ENCODE results near the gene STBD1. TPM values are rescaled to one million over a fixed set of nuclear protein-coding genes. Genes with fewer than 3 reads are reported as not detected.
A peak's percentile ranks its signal among the peaks of the same experiment; 100 is the strongest.

STBD1 gene
- total and polyA plus RNA-seq, 2 of the 4 experiments (the other 2 are of a cell fraction), result 1.7 to 3.0 TPM

DNA sequence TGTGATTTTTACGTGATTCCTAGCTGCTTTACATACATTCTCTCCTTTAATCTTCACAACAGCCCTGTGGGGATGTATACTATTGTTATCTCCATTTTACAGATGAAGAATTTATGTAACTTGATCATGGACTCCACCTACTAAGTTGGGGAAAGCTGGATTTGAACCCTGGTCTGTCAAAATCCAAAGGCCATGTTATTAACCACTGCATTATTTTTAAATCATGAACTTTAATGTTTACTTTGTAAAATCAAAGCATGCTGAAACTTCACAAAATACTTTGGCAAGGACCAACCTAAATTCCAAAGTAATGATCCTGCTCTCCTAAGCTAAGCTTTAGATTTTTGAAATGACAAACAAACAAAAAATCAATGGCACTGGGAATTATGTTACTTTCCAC is 28.9 kb upstream of the STBD1 start:
- intact Hi-C loops (cut with micrococcal nuclease) (no loop called here), dilution Hi-C loops (cut with HindIII; ENCODE audit: low sequenced_read_pairs, unreplicated experiment) (no loop called here), in situ Hi-C loops (cut with MboI; ENCODE audit: low sequenced_read_pairs) (no loop called here)
- H2AK5ac ChIP-seq (ENCODE audit: low read depth, low read length), result no peak overlapping the region
- no peak overlapping the region for H3K56ac ChIP-seq (ENCODE audit: extremely low read depth, insufficient read depth, low read length)
- BruUV-seq (replicated peaks), result no TSS peak
- no CpG with 5 or more reads among the region's 1 CpG for WGBS, 2 experiments (ENCODE audit: extremely low coverage in 2 of 2, insufficient read length in 1 of 2)
- no peaks in the 10 kb centered on the region for H3K36me3 ChIP-seq (ENCODE audit: control insufficient read depth, insufficient read depth, low read length)
- ChIA-PET POLR2A (ENCODE audit: unreplicated experiment) (no interaction called here), CTCF (interaction anchor here (0.6 kb wide), 1 partner anchor 55 kb away, joined by 4 read pairs; no protein-coding TSS in a partner anchor)
- no peaks in the 10 kb centered on the region for H4K20me1 ChIP-seq (ENCODE audit: insufficient read depth, low read length)
- no peak overlapping the region for H2BK20ac ChIP-seq (ENCODE audit: low read depth, low read length)
- H3K18ac ChIP-seq (ENCODE audit: low read depth, low read length), result no peak overlapping the region
- no peak overlapping the region for H4K5ac ChIP-seq (ENCODE audit: low read depth, low read length)
- H3K27me3 ChIP-seq (ENCODE audit: control insufficient read depth, insufficient read depth, low read length), result peaks cover 32% of the 10 kb centered on the region
- H4K91ac ChIP-seq (ENCODE audit: insufficient read depth, low read depth, low read length), result no peak overlapping the region
- H3K27ac ChIP-seq (ENCODE audit: insufficient read depth, low read length), result no peak overlapping the region
- no peak overlapping the region for H3K9ac ChIP-seq (ENCODE audit: low read depth, low read length)
- no peak overlapping the region for H3K14ac ChIP-seq (replicated peaks; ENCODE audit: low read depth, low read length)
- ATAC-seq (ENCODE audit: low read depth) (peak; percentile 14), DNase-seq (no peak)
- peaks cover 2% of the 10 kb centered on the region; the same call in 1 of the 2 replicates for H3K9me1 ChIP-seq (ENCODE audit: insufficient read depth, low read length)
- no peak overlapping the region for H4K8ac ChIP-seq (ENCODE audit: low read depth in 2 of 2, low read length in 2 of 2)
- H3K4me2 ChIP-seq (ENCODE audit: low read depth, low read length), result no peak overlapping the region
- no peak overlapping the region for H2AFZ ChIP-seq (replicated peaks; ENCODE audit: low read length, poor library complexity)
- H3K4me1 ChIP-seq (ENCODE audit: control insufficient read depth, insufficient read depth, low read length), result no peaks in the 10 kb centered on the region
- H3K79me1 ChIP-seq (ENCODE audit: low read depth in 1 of 2, low read length in 2 of 2), result no peaks in the 10 kb centered on the region
- no peaks in the 10 kb centered on the region for H3K9me3 ChIP-seq (ENCODE audit: control insufficient read depth, insufficient read depth, low read length)
- no peak overlapping the region for H2BK15ac ChIP-seq (ENCODE audit: low read depth, low read length)
- H3K23ac ChIP-seq (ENCODE audit: low read depth, low read length), result no peak overlapping the region
- no peak overlapping the region for H3K4ac ChIP-seq (ENCODE audit: low read depth, low read length)
- no peak overlapping the region for H2BK5ac ChIP-seq (ENCODE audit: low read depth, low read length, poor library complexity, severe bottlenecking)
- no peak overlapping the region for H3K4me3 ChIP-seq (ENCODE audit: insufficient read depth, low read depth, low read length)
- TF ChIP-seq RAD21 (IDR thresholded peaks at IDR 0.05; ENCODE audit: low read length) (no peak), CHD1 (IDR thresholded peaks at IDR 0.05; ENCODE audit: low read depth, low read length) (no peak), MAFK (IDR thresholded peaks at IDR 0.05; ENCODE audit: low read depth, low read length) (no peak), BHLHE40 (IDR thresholded peaks at IDR 0.05; ENCODE audit: low read depth, low read length) (no peak), MXI1 (IDR thresholded peaks at IDR 0.05; ENCODE audit: borderline replicate concordance, low read depth, low read length) (no peak), MAZ (IDR thresholded peaks at IDR 0.05; ENCODE audit: borderline replicate concordance, low read depth, low read length) (no peak), NFE2L2 (IDR thresholded peaks at IDR 0.05; ENCODE audit: low read depth, low read length) (no peak)
- H2AK9ac ChIP-seq (replicated peaks; ENCODE audit: low read depth, low read length, poor library complexity), result no peak overlapping the region
- no peak overlapping the region for H2BK120ac ChIP-seq (ENCODE audit: low read depth, low read length)

Data from IMR-90 (cell line).